ENCODE measurements around the gene KRTAP5-7.

DNA sequence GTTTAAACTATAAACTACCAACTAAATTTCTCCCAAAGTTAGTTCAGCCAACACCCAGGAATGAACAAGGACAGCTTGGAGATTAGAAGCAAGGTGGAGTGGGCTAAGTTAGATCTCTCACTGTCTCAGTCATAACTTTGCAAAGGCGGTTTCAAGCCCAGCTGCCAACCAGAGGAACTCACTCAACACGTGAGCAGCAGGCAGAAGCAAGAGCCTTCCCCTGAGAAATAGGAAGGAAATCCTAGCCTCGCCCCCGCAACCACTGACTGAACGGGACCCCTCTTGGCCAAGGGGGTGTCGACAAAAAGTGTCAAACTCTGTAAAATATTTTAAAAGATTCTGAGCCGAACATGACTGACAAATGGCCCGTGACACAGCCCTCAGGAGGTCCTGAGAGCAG is 16.8 kb downstream of the KRTAP5-7 start:
- TF ChIP-seq, protein P1, sequence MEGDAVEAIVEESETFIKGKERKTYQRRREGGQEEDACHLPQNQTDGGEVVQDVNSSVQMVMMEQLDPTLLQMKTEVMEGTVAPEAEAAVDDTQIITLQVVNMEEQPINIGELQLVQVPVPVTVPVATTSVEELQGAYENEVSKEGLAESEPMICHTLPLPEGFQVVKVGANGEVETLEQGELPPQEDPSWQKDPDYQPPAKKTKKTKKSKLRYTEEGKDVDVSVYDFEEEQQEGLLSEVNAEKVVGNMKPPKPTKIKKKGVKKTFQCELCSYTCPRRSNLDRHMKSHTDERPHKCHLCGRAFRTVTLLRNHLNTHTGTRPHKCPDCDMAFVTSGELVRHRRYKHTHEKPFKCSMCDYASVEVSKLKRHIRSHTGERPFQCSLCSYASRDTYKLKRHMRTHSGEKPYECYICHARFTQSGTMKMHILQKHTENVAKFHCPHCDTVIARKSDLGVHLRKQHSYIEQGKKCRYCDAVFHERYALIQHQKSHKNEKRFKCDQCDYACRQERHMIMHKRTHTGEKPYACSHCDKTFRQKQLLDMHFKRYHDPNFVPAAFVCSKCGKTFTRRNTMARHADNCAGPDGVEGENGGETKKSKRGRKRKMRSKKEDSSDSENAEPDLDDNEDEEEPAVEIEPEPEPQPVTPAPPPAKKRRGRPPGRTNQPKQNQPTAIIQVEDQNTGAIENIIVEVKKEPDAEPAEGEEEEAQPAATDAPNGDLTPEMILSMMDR (conservative IDR thresholded peaks at IDR 0.05; ENCODE audit: low read length), result no peak
- no peak for TF ChIP-seq EZH2phosphoT487 (IDR thresholded peaks at IDR 0.05; ENCODE audit: borderline replicate concordance)
